WERI-Rb-1 (cell line): Measurements from ENCODE around the gene LMBRD1.
"Not testable (repeated sequence)": the region's sequence is repeated elsewhere in the genome, so short reads cannot be mapped to it uniquely, and the experiment has no call there.

Experiments
- DNase-seq: peaks from one replicate; pipeline ENCODE4 v3.0.0-alpha.2; 2020
- H3K27ac ChIP-seq: fragments of 250-450 bp; sonication (Bioruptor Pico); 2 replicates; pipeline ENCODE4 v1.5.1; 2020; ENCODE audit warnings: mild to moderate bottlenecking, moderate library complexity
- H3K27me3 ChIP-seq: fragments of 250-450 bp; sonication (Bioruptor Pico); 2 replicates; pipeline ENCODE4 v1.5.1; 2021; ENCODE audit warnings: mild to moderate bottlenecking, low read depth, moderate library complexity; ENCODE audit not compliant: insufficient read depth, severe bottlenecking
- H3K36me3 ChIP-seq: fragments of 250-450 bp; sonication (Bioruptor Pico); 2 replicates; pipeline ENCODE4 v1.5.1; 2020; ENCODE audit warnings: mild to moderate bottlenecking, moderate library complexity
- H3K4me3 ChIP-seq: 2 replicates; pipeline ENCODE4 v1.5.1; 2011; ENCODE audit warnings: low read depth, mild to moderate bottlenecking, control low read depth, low read length
- H3K9me3 ChIP-seq: fragments of 250-450 bp; sonication (Bioruptor Pico); 2 replicates; pipeline ENCODE4 v1.5.1; 2021; ENCODE audit warnings: mild to moderate bottlenecking, moderate library complexity; ENCODE audit not compliant: severe bottlenecking
- CTCF ChIP-seq: IDR thresholded peaks from 2 replicates; pipeline ENCODE4 v1.5.1; 2011; ENCODE audit warnings: low read depth, mild to moderate bottlenecking, control low read depth, inconsistent platforms, low read length

The LMBRD1 gene

GRCh38 chr6:69795469-69796072 is 1.2 kb downstream of the LMBRD1 start:
- Histone ChIP-seq H3K36me3 (no peaks in the 10 kb centered on the region), H3K27ac (no peak overlapping the region), H3K9me3 (no peaks in the 10 kb centered on the region), H3K27me3 (no peaks in the 10 kb centered on the region), H3K4me3 (peak overlapping the region; percentile 78)
- no peak for DNase-seq
- TF ChIP-seq CTCF: no peak

GRCh38 chr6:69792292-69792691 is 4.5 kb downstream of the LMBRD1 start:
- Histone ChIP-seq H3K4me3 (no peak overlapping the region), H3K9me3 (no peaks in the 10 kb centered on the region), H3K27me3 (no peaks in the 10 kb centered on the region), H3K27ac (no peak overlapping the region), H3K36me3 (peaks cover 13% of the 10 kb centered on the region)
- TF ChIP-seq CTCF: no peak
- no peak for DNase-seq

GRCh38 chr6:69791065-69791471 is 5.7 kb downstream of the LMBRD1 start:
- DNase-seq: no peak
- H3K27ac ChIP-seq: no peak overlapping the region
- H3K4me3 ChIP-seq: no peak overlapping the region
- peaks cover 13% of the 10 kb centered on the region for H3K36me3 ChIP-seq
- no peaks in the 10 kb centered on the region for H3K27me3 ChIP-seq
- H3K9me3 ChIP-seq: no peaks in the 10 kb centered on the region
- no peak for TF ChIP-seq CTCF

GRCh38 chr6:69790629-69791028 is 6.2 kb downstream of the LMBRD1 start:
- no peaks in the 10 kb centered on the region for H3K27me3 ChIP-seq
- DNase-seq: no peak
- H3K4me3 ChIP-seq: no peak overlapping the region
- no peak overlapping the region for H3K27ac ChIP-seq
- H3K9me3 ChIP-seq: no peaks in the 10 kb centered on the region
- peaks cover 13% of the 10 kb centered on the region for H3K36me3 ChIP-seq
- no peak for TF ChIP-seq CTCF

GRCh38 chr6:69789578-69789977 is 7.2 kb downstream of the LMBRD1 start:
- H3K4me3 ChIP-seq: no peak overlapping the region
- TF ChIP-seq CTCF: no peak
- H3K9me3 ChIP-seq: no peaks in the 10 kb centered on the region
- DNase-seq: no peak
- H3K27ac ChIP-seq: no peak overlapping the region
- peaks cover 13% of the 10 kb centered on the region for H3K36me3 ChIP-seq
- no peaks in the 10 kb centered on the region for H3K27me3 ChIP-seq

- not testable (repeated sequence) for H3K27me3 ChIP-seq, H3K4me3 ChIP-seq, DNase-seq, H3K9me3 ChIP-seq, H3K27ac ChIP-seq
- peaks cover 13% of the 10 kb centered on the region for H3K36me3 ChIP-seq
Observed at GRCh38 chr6:69787436-69787835, 9.4 kb downstream of the LMBRD1 start.
